Loucy (cell line): ENCODE measurements around the gene LZTFL1.

Source experiments
- H2AFZ ChIP-seq: fragments of 200-600 bp; sonication (generic); 2 replicates; pipeline ENCODE4 v1.6.0; 2016; ENCODE audit warnings: antibody characterized with exemption, mild to moderate bottlenecking, low read length, moderate library complexity
- H3F3A ChIP-seq: fragments of 200-600 bp; 2 replicates; pipeline ENCODE4 v1.6.0; 2016; ENCODE audit warnings: antibody characterized with exemption, low read depth, mild to moderate bottlenecking
- H3K27me3 ChIP-seq: fragments of 200-600 bp; sonication (generic); 2 replicates; pipeline ENCODE4 v1.6.1; 2014; ENCODE audit warnings: low read length, mild to moderate bottlenecking; ENCODE audit not compliant: insufficient read depth, poor library complexity, severe bottlenecking
- H3K36me3 ChIP-seq: fragments of 200-600 bp; sonication (generic); 2 replicates; pipeline ENCODE4 v1.6.1; 2016; ENCODE audit warnings: low read length; ENCODE audit not compliant: insufficient read depth
- H3K4me1 ChIP-seq: fragments of 200-600 bp; sonication (generic); 2 replicates; pipeline ENCODE4 v1.5.1; 2014; ENCODE audit warnings: low read length, mild to moderate bottlenecking; ENCODE audit not compliant: insufficient read depth, poor library complexity, severe bottlenecking
- H3K4me2 ChIP-seq: fragments of 200-600 bp; sonication (generic); 2 replicates; pipeline ENCODE4 v1.6.0; 2014; ENCODE audit warnings: antibody characterized with exemption, low read length, low read depth, mild to moderate bottlenecking; ENCODE audit not compliant: poor library complexity, severe bottlenecking
- H3K4me3 ChIP-seq: fragments of 200-600 bp; sonication (generic); 2 replicates; pipeline ENCODE4 v1.5.1; 2014; ENCODE audit warnings: low read length, mild to moderate bottlenecking, mixed read lengths; ENCODE audit not compliant: poor library complexity, severe bottlenecking
- H3K79me2 ChIP-seq: fragments of 200-600 bp; sonication (generic); 2 replicates; pipeline ENCODE4 v1.6.1; 2014; ENCODE audit warnings: low read length; ENCODE audit not compliant: insufficient read depth
- H3K9ac ChIP-seq: fragments of 200-600 bp; sonication (generic); 2 replicates; pipeline ENCODE4 v1.6.0; 2014; ENCODE audit warnings: mild to moderate bottlenecking, low read depth, low read length, moderate library complexity; ENCODE audit not compliant: poor library complexity, severe bottlenecking
- H3K9me2 ChIP-seq: fragments of 200-600 bp; sonication (generic); replicated peaks from 2 replicates; pipeline ENCODE4 v1.6.1; 2016; ENCODE audit warnings: low read depth, low read length, mixed read lengths
- H3K9me3 ChIP-seq: fragments of 200-600 bp; sonication (generic); 2 replicates; pipeline ENCODE4 v1.6.1; 2014; ENCODE audit warnings: mild to moderate bottlenecking, antibody characterized with exemption, low read length, low read depth; ENCODE audit not compliant: insufficient read depth
- H4K20me1 ChIP-seq: fragments of 200-600 bp; sonication (generic); 2 replicates; pipeline ENCODE4 v1.6.0; 2014; ENCODE audit warnings: antibody characterized with exemption, low read length, mild to moderate bottlenecking; ENCODE audit not compliant: insufficient read depth, poor library complexity, severe bottlenecking
- CTCF ChIP-seq: fragments of 200-600 bp; sonication (generic); conservative IDR thresholded peaks from 2 replicates; pipeline ENCODE4 v1.5.1; 2014; ENCODE audit warnings: mild to moderate bottlenecking, antibody characterized with exemption, low read length
- EZH2phosphoT487 ChIP-seq: fragments of 200-600 bp; IDR thresholded peaks from 2 replicates; pipeline ENCODE4 v1.6.1; 2018; ENCODE audit warnings: antibody characterized with exemption, mild to moderate bottlenecking, moderate library complexity, borderline replicate concordance

The LZTFL1 gene

GRCh38 chr3:45826321-45826720, 15.6 kb downstream of the LZTFL1 start:
- no peak for TF ChIP-seq CTCF
- TF ChIP-seq EZH2phosphoT487: no peak
- H3K9ac ChIP-seq: no peak overlapping the region

GRCh38 chr3:45821127-45821526, 20.8 kb downstream of the LZTFL1 start:
- Histone ChIP-seq H3K4me1 (peaks cover 10% of the 10 kb centered on the region), H2AFZ (no peak overlapping the region), H3K36me3 (no peaks in the 10 kb centered on the region), H3K9ac (no peak overlapping the region), H3K27me3 (peaks cover 46% of the 10 kb centered on the region), H3K4me2 (no peak overlapping the region), H3K9me3 (no peaks in the 10 kb centered on the region), H3F3A (peaks cover 4% of the 10 kb centered on the region; the same call in 1 of the 2 replicates), H3K79me2 (no peaks in the 10 kb centered on the region), H4K20me1 (no peaks in the 10 kb centered on the region), H3K4me3 (no peak overlapping the region), H3K9me2 (no peaks in the 10 kb centered on the region)
- TF ChIP-seq EZH2phosphoT487 (no peak), CTCF (no peak)

More at GRCh38 chr3:45826321-45826720, 15.6 kb downstream of the LZTFL1 start:
- H2AFZ ChIP-seq: no peak overlapping the region
- H3K36me3 ChIP-seq: no peaks in the 10 kb centered on the region
- peaks cover 16% of the 10 kb centered on the region for H3K27me3 ChIP-seq
- no peaks in the 10 kb centered on the region for H3F3A ChIP-seq
- peaks cover 7% of the 10 kb centered on the region for H3K4me1 ChIP-seq
- no peaks in the 10 kb centered on the region for H3K79me2 ChIP-seq
- no peak overlapping the region for H3K4me2 ChIP-seq
- H3K9me3 ChIP-seq: no peaks in the 10 kb centered on the region
- no peaks in the 10 kb centered on the region for H3K9me2 ChIP-seq
- no peaks in the 10 kb centered on the region for H4K20me1 ChIP-seq
- no peak overlapping the region for H3K4me3 ChIP-seq

- H3K4me3 ChIP-seq: no peak overlapping the region
- no peaks in the 10 kb centered on the region for H4K20me1 ChIP-seq
- peaks cover 52% of the 10 kb centered on the region for H3K27me3 ChIP-seq
- H3K79me2 ChIP-seq: no peaks in the 10 kb centered on the region
- H3K9ac ChIP-seq: no peak overlapping the region
- no peak overlapping the region for H2AFZ ChIP-seq
- no peaks in the 10 kb centered on the region for H3K9me3 ChIP-seq
- no peaks in the 10 kb centered on the region for H3K36me3 ChIP-seq
- H3K9me2 ChIP-seq: no peaks in the 10 kb centered on the region
- peaks cover 14% of the 10 kb centered on the region for H3K4me1 ChIP-seq
- TF ChIP-seq EZH2phosphoT487 (no peak), CTCF (no peak)
- H3K4me2 ChIP-seq: no peak overlapping the region
- peaks cover 4% of the 10 kb centered on the region; the same call in 1 of the 2 replicates for H3F3A ChIP-seq
Measured at GRCh38 chr3:45819543-45819942, 22.4 kb downstream of the LZTFL1 start.
